Measurements from ENCODE around the gene MEF2A. TPM values are rescaled to one million over a fixed set of nuclear protein-coding genes. Genes with fewer than 3 reads are reported as not detected.

The MEF2A gene
- 24.2 and 29.7 TPM in 2 replicates for total RNA-seq

GRCh38 chr15:99565299-99566156 lies at the start of gene MEF2A:
MEF2A (plus strand) TSS chr15:99565984; CDS start chr15:99633120, 67,136 bp downstream.

GRCh38 chr15:99733268-99734039 lies 167.7 kb downstream of the MEF2A start, which contains the start of gene LYSMD4:
LYSMD4 (minus strand) TSS chr15:99733437; CDS start chr15:99731999, 1,438 bp downstream.

Other genes starting within 250 kb of the MEF2A start
- 11.5 and 12.4 TPM in 2 replicates for gene LYSMD4, start 167.5 kb downstream of the MEF2A start, total RNA-seq

Measured in uterine smooth muscle cell (primary cell).